NCI-H2107 (cell line): Measurements from ENCODE around the gene PCDH9.
A peak's percentile ranks its signal among the peaks of the same experiment; 100 is the strongest.
"Not testable (repeated sequence)": the region's sequence is repeated elsewhere in the genome, so short reads cannot be mapped to it uniquely, and the experiment has no call there.

Experiments
- DNase-seq: peaks from one replicate; lab custom pipeline; 2025; lab: John Stamatoyannopoulos, UW

Gene PCDH9

DNA sequence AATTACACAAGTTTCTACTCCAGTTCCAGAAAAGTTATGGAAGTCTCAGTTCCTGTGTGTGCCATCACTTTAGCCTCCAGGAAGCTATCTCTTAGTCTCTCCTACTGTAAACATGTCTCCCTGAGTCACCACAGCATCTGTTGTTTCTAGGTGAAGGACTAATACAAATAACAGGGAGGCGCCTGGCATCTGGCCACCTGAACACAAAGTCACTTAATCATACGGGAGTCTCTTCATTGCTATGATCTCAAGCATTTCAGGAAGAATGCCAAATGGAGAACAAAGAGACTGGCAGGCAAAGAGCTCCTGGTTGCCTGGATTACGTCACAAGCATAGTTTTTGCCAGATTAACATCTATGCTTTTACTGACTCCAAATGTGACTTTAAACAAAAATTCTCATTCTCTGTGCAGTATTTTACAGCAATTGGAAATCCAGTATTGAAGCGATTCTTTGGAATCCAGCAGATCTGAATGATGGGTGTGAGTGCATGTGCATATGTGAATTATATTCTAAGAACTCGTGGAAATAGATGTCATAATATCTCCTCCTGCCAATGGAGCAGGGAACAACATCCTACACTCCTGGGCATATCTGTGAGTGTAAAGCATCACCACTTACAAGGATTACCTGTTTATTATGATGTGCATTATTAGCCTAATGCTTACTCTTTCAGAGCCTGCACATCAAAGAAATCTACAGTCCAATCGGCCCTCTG lies 572.8 kb downstream of the PCDH9 start:
- peak; percentile 62 for DNase-seq

DNA sequence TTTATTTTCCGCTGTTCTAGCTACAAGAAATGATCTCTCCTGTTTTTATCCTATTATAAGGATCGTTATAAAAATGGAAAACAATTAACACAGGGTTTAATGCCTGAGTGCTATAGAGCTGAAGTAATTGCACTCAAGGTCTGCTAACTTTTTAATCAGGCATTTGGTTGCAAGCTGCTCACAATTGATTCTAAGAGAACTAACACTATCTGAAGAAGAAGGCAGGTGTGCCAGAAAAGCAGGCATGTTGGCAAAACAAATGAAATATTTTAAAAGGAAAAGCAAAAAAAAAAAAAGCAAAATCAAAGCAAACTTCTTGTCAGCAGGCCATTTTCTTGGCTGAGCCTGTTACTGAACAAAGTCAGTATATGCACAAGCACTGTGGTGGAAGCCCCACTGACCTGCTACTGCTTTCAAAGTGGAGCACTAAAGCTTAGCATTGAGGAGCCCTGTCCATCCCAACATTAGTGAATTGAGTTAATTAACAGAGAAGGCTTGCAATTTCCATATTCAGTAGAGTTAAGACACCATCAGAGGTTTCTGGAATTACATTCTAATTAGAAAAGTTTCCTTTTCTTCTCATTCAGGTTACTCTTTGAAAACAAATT lies 574.2 kb downstream of the PCDH9 start:
- no peak for DNase-seq

DNA sequence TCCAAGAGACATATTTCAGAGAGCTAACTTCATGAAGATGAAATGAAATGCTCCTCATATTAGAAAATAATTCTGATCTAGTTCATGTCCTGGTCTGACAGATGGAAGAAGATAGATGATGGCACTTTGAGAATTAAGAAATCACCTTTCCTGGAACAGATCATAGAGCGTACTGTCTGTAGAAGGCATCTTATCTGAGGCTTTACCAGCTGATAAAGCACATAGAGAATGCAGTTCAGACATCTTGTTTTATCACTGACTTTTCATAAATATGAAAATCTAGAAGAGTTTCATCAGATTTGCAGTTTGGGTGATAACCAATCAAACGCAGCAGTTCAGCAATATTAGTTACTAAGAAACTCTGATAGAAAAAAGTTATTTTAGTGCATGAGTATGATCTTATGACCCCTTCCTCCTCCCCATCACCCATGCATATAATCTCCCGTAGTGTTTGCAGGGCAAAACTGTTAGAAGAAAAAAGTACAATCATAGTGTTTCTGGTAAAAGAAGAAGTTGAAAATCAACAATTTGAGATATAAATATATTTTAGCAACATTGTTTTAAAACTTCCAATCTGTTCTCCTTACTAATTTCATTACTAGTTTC lies 585.2 kb downstream of the PCDH9 start:
- DNase-seq: no peak

DNA sequence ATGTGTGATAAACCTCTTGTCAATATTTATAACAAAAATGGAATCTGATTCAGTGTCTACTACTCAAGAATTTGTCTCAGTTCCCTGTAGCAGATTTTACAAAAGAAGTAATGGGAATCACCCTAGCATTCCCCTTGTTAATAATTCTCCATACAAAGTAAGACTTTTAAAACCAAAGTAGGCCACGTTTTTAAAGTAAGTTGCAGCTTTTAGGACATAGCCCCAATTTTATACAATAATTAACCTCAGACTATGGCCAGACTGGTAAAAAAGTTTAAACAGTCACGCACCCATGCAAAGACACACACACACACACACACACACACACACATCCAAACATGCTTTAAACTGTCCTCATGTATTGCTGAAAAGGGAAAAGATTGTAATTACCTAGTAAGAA lies 589.9 kb downstream of the PCDH9 start:
- no peak for DNase-seq

DNA sequence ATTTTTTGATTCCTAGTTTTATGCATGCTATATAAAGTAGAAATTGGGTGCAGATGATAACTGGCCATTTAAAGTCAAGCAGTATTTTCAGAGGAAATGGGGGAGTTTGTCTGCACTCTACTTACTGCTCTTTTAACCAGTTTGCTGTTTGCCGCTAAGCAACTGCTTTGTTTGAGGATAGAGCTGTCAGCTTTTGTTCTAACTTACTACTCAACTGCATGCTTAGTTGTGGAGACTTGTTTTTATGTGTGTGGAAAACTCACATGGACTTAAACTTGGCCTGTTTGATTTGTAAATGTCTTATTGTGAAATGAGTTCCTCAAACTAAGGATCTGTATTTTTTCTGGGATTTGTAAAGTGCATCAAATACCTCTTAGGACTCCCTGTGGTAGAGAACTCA lies 591.1 kb downstream of the PCDH9 start:
- no peak for DNase-seq

DNA sequence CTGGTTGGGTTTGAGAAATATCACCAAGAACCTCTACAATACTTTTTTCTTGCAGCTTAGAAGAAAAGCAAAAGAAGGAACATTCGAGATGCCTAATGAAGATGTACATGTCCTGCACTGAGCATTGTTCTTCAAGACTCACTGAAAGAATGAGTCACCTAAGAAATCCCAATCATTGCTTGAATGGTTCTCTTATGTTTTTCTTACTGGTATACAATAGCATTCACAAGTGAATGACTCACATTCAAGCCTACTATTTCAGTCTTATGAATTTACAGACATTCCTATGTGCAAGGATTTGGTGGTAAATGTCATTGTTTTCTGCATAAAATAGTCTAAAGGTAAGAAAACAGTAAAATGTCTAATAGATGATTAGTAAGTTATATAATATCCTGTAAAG lies 594.6 kb downstream of the PCDH9 start:
- no peak for DNase-seq

DNA sequence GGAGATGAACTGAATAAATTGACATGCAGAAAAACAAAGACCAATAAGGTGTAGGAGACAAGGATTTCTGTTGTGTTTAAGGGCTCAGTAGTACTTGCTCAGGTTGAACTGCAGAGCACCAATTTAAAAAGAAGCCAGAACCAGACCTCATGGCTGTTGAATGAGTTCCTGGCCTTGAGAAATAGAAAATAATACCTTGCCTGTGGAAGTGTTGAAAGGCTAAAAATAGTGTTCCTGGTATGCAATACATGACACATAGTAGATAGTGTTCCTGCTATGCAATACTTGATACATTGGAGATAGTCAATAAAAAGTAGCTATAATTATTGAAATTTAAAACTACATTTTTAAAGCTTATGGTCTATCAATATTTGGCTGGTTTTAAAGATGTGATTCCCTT lies 595.8 kb downstream of the PCDH9 start:
- DNase-seq: no peak

DNA sequence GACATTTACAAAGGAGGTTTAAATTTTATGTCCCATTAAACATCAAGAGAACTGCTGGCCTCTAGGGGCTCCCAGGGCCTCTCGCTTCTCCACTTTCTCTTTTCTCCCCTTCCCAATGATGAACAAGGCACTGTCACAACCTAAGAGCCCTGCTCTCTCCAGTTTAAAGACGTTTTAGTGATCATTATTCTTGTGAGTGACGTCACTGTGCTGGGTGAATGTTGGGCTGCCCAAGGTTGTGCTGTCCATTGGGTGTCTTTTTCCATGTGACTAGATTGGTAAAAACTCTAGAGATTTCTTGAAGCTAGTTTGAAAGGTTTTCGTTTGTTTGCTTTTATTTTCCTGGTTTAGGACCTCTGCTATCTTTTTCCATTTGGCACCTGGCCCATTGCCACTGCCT lies 602.6 kb downstream of the PCDH9 start:
- DNase-seq: no peak

DNA sequence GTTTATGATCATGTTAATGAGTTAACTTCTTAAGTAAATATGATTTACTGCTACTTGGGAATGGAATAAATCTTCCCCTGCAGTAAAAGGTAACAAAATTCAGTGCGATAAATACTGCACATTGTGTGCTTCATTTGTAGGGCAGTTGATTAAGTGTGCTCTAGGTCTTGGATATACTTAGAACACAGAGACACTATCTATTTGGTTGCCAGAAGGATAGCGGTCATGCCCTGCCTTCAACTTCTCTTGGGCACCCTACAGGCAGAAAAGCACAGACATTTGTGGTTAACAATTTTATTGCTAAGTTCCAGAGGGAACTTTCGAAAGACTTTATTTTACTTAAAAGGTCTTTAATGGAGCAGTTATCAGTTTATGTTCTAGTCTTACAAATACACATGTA lies 605.8 kb downstream of the PCDH9 start:
- DNase-seq: no peak

DNA sequence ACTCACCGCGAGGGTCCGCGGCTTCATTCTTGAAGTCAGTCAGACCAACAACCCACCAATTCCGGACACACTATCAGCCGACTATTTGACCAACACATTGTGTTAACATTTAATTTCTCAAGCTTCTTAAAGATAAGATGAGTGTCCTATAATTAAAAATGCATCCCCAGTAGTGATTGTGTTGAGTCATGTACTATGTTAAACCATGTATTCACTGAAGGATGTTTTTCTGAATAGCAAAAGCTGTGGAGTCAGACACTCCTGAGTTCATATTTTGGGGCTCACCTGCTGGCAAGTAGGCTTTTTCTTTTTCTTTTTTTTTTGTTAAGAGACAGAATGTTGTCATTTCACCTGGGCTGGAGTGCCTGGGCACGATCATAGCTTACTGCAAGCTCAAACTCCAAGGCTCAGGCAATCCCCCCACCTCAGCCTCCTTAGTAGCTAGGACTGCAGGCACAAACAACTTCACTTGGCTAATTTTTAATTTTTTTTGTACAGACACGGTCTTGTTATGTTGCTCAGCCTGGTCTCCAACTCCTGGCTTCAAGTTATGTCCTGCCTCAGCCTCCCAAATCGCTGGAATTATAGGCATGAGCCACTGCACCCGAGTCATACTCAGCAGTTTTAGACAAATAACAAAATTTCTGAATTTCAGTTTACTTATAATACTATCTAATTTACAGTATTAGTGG lies 606.9 kb downstream of the PCDH9 start:
- DNase-seq: no peak

DNA sequence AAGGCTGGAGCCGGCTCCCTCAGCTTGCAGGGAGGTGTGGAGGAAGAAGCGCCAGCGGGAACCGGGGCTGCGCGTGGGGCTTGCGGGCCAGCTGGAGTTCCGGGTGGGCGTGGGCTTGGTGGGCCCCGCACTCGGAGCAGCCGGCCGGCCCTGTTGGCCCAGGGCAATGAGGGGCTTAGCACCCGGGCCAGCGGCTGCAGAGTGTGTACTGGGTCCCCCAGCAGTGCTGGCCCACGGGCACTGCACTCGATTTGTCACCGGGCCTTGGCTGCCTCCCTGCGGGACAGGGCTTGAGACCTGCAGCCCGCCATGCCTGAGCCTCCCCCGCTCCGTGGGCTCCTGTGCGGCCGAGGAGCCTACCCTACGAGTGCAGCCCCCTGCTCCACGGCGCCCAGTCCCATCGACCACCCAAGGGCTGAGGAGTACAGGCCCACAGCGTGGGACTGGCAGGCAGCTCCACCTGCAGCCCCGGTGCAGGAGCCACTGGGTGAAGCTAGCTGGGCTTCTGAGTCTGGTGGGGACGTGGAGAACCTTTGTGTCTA lies 608.2 kb downstream of the PCDH9 start:
- not testable (repeated sequence) for DNase-seq

DNA sequence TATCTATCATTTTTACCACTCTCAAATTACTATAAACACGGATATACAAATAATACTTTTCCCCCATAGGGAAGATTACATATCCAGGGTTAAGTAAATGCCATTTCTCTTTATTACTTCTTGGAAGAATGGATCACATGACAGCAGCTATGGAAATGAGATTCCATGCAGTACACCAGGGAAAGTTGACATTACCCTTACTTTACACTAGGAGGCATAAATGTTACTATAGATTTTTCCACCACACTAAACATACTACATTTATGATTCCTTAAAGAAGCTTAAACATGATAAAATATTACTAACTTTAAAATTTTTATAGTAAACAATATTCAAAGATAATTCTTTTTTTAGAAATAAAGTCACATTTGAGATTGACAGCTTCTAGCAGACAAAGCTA lies 611.4 kb downstream of the PCDH9 start:
- DNase-seq: no peak

DNA sequence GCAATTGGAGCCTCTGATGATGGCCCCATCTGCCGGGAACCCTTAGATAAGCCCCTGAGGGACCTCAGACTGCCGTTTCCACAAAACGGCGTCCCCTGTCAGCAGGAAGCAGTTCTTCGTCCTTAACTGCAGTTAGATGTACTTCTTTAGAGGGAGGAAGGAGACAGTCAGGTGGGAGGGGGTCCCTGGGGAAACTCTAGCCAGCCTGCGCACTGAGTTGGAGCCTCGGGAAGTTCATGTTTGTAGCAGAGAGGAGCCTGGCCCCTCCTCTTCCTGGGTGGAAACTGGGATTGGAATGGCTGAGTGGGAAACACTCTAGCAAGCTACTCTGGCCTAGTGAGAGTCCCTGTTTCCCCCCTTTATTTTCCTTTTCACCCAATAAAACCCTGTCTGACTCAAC lies 612.4 kb downstream of the PCDH9 start:
- DNase-seq: no peak

DNA sequence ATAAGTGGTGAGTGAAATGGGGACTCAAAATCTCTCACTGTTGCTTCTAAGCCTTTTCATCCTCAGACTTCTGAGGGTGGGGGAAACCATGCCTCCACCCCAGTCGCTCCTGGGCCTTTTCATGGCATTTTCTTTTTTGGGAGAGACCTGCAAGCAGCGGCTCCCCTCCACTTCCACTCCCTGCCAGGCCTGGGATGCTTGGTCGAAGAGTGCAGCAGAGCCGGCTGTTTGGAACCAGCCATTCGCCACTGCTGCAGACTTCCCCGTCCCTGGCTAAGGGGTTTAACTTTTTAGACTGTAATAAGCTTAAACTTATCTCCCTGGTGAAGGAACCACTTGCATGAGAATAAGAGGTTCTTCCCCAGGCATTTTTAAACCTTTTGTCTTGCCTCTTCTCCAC lies 617.2 kb downstream of the PCDH9 start:
- DNase-seq: no peak

DNA sequence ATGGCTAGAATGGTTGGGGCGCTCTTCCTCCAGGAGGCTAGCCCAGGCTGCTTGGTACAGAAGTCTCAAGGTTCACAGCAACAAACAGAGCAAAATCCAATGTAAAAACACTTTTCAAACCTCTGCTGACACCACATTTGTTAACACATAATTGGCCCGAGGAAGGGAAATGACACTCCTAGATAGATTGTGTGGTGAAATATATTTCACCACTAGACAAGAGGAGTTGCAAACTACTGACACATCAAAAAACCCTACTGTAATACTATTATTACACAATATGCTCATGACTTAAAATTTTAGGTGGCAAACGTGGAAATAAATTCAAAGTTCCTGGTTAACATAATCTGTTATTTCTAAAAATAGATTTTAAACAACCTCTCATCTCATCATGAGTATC lies 643.6 kb downstream of the PCDH9 start:
- DNase-seq: no peak

DNA sequence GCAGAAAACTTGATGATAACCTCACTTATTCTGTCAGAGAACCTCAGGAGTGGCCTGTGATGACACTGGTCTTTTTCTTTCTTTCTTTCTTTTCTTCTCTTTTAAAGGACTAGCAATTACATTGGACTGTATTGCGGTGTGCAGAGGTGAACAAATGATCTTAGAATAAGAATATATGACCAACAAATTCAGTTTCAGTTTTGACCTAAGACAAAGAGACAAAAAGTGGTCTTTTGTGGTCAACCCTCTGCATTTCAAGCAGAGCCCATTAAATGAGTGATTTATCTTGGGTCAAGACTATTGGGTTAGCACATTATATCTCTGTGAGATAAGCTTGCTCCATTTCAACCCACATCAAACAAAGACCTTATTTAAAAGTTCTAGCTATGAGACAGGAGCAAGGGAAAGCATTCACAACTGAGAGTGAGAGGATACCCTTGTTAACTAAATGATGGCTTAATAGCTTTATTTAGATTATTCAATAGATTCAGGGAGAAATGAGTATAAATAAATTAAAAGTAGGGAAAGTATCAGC lies 644.4 kb downstream of the PCDH9 start:
- DNase-seq: no peak

DNA sequence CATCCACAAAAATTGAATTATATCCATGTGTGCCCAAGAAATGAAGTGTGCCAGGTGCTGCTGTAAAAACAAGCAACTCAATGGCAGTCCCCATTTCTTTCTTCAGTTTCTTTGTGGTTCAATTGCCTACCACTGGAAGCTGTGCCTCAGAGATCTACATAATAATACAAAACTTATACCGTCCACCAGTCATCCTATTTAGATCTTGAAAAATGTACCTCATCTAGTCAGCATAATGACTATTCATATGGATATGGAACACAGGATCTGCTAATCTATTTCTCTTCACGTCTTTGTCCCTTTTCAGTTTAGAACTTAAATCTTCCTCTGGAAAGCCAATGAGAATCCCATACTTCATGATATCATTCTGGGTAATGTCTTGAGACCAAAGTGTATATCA lies 648.5 kb downstream of the PCDH9 start:
- DNase-seq: no peak

DNA sequence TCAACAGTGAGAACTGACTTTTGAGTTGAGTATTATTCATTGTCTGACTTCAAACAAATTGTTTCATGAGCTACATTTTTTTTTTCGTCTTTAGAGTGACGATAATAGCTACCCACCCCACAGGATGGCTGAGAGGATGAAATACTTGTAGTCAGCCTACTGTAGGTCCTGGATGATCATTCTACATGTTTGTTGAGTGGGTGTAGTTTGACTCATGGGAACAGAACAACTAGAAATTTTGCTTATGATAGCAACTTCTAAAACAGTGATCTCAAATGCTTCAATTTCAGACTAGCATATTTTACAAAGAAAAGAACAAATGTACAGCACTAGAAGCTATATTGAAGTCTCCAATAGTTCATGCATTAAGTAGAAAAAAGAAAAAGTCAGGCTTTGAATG lies 651.8 kb downstream of the PCDH9 start:
- DNase-seq: no peak

DNA sequence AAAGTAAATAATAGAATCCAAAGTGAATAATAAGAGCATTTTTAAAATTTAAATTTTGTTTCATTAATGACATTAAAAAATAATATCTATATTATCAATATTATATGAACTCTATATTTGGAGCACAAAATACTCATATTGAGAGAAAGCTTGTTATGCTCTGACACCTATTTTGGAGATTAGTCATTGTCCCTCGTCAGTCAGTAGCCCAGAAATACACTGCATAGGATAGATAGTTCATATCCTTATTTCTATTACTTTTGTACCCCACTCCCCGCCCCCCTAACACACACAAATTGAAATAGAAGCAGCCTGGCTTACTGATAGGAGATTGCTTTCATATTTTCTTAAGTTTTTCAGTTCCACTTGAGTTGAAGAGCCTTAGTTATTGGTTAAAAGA lies 652.8 kb downstream of the PCDH9 start:
- DNase-seq: no peak

DNA sequence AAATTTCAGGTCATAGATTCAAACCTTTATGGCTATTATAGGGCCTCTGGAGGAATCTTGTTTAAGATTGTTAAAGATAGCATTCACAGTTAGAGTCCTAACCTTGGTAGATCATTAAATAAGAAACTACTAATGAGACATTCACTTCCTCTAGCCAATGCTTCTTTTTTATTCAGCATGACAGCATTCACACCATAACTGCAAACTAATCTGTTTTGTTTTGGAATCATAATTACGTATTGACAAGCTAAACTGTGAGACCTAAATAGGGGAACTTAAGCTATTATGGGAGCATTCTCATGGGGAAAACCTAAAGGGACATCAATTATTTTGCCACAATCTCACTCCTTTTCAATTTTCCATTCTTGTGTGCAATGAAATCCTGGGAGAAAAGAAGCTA lies 653.8 kb downstream of the PCDH9 start:
- DNase-seq: no peak

DNA sequence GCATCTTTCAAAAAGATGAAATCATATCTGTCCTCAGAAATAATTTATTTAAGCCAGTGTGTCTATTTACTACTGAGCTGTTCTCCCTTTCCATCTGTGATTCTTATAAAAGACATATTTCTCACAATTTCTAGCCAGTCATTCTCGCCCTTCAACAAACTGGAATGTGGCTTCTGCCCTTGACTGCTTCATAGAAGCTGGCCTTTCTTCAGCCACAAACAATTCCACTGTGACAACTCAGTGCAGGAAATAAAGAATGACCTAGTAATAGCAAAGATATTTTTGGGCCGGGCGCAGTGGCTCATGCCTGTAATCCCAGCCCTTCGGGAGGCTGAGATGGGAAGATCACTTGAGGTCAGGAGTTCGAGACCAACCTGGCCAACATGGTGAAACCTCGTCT lies 655.5 kb downstream of the PCDH9 start:
- DNase-seq: no peak

DNA sequence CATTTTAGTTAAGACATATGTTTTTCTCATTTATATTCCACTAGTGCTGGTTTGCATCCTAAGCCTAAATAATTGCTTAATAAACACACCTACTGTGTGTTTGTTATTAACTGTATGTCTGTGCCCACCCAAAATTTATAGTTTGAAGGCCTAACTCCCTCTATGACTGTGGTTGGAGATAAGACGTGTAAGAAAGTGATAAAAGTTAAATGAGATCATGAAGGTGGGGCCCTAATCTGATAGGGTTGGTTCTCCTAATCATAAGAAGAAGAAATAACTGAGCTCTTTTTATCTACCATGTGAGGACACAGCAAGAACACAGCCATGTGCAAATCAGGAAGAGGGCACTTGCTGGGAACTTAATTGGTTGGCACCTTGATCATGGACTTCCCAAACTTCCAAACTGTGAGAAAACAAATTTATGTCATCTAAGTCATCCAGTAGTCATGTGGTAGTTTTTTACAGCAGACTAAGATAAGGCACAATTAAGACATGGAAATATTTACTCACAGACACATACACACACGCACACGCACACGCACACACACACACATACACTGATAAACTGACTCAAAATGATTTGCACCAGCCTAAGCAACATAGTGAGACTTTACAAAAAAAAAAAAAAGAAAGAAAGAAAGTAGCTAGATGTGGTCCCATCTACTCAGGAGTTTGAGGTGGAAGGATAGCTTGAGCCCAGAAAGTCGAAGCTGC lies 662.1 kb downstream of the PCDH9 start:
- no peak for DNase-seq
